SK-N-SH treated with all-trans-retinoic acid at 6 μM for 48 hours (cell line): ENCODE data around the gene TMEM139.

ENCODE experiments used
- ATAC-seq: fragments of 200-7000 bp; cut with Tn5 transposase; 3 replicates; pipeline ENCODE4 v1.9.1; 2020; ENCODE audit warnings: mild to moderate bottlenecking, moderate library complexity
- ARNTL ChIP-seq: fragments of 450-650 bp; formaldehyde crosslinking; IDR thresholded peaks from 2 replicates; pipeline ENCODE4 v1.5.0; 2020; ENCODE audit warnings: low read depth, mild to moderate bottlenecking, moderate library complexity, borderline replicate concordance
- BACH2 ChIP-seq: fragments of 250-450 bp; sonication (Bioruptor Pico); IDR thresholded peaks from 2 replicates; pipeline ENCODE4 v1.9.0; 2021; ENCODE audit warnings: mild to moderate bottlenecking, borderline replicate concordance
- CREB5 ChIP-seq: fragments of 250-450 bp; sonication (Bioruptor Pico); IDR thresholded peaks from 2 replicates; pipeline ENCODE4 v1.5.1; 2020; ENCODE audit warnings: low read depth, mild to moderate bottlenecking, moderate library complexity
- CSDC2 ChIP-seq: fragments of 250-450 bp; sonication (Bioruptor Pico); IDR thresholded peaks from 2 replicates; pipeline ENCODE4 v1.5.0; 2020; ENCODE audit warnings: mild to moderate bottlenecking, moderate library complexity
- CSRNP3 ChIP-seq: fragments of 250-450 bp; sonication (Bioruptor Pico); IDR thresholded peaks from 2 replicates; pipeline ENCODE4 v1.5.1; 2021; ENCODE audit warnings: mild to moderate bottlenecking, moderate library complexity
- GLIS3 ChIP-seq: fragments of 250-450 bp; sonication (Bioruptor Pico); IDR thresholded peaks from 2 replicates; pipeline ENCODE4 v1.5.0; 2020; ENCODE audit warnings: mild to moderate bottlenecking, moderate library complexity
- ISL1 ChIP-seq: fragments of 250-450 bp; sonication (Bioruptor Pico); IDR thresholded peaks from 2 replicates; pipeline ENCODE4 v2.1.2; 2022; ENCODE audit warnings: mild to moderate bottlenecking, moderate library complexity
- PATZ1 ChIP-seq: fragments of 250-450 bp; sonication (Bioruptor Pico); IDR thresholded peaks from 2 replicates; pipeline ENCODE4 v1.8.0; 2020; ENCODE audit warnings: mild to moderate bottlenecking, moderate library complexity, borderline replicate concordance
- PPARA ChIP-seq: fragments of 250-450 bp; sonication (Bioruptor Pico); IDR thresholded peaks from 2 replicates; pipeline ENCODE4 v1.5.0; 2020; ENCODE audit warnings: mild to moderate bottlenecking, borderline replicate concordance
- RARB ChIP-seq: fragments of 250-450 bp; sonication (Bioruptor Pico); IDR thresholded peaks from 2 replicates; pipeline ENCODE4 v1.8.0; 2021; ENCODE audit warnings: mild to moderate bottlenecking, moderate library complexity
- SNAI2 ChIP-seq: fragments of 250-450 bp; sonication (Bioruptor Pico); IDR thresholded peaks from 2 replicates; pipeline ENCODE4 v1.5.0; 2020; ENCODE audit warnings: mild to moderate bottlenecking, moderate library complexity
- TCF4 ChIP-seq: fragments of 250-450 bp; sonication (Bioruptor Pico); IDR thresholded peaks from 2 replicates; pipeline ENCODE4 v1.8.0; 2021; ENCODE audit warnings: mild to moderate bottlenecking, moderate library complexity, borderline replicate concordance
- TOX ChIP-seq: fragments of 250-450 bp; sonication (Bioruptor Pico); IDR thresholded peaks from 2 replicates; pipeline ENCODE4 v1.8.0; 2021; ENCODE audit warnings: mild to moderate bottlenecking, moderate library complexity, borderline replicate concordance
- TSHZ2 ChIP-seq: fragments of 250-450 bp; sonication (Bioruptor Pico); IDR thresholded peaks from 2 replicates; pipeline ENCODE4 v1.5.0; 2020; ENCODE audit warnings: mild to moderate bottlenecking, moderate library complexity
- ZC3H10 ChIP-seq: fragments of 250-450 bp; sonication (Bioruptor Pico); IDR thresholded peaks from 2 replicates; pipeline ENCODE4 v1.5.1; 2021; ENCODE audit warnings: mild to moderate bottlenecking, moderate library complexity
- ZFP3 ChIP-seq: fragments of 250-450 bp; sonication (Bioruptor Pico); IDR thresholded peaks from 2 replicates; pipeline ENCODE4 v1.5.0; 2020; ENCODE audit warnings: mild to moderate bottlenecking, moderate library complexity
- ZNF565 ChIP-seq: fragments of 450-650 bp; formaldehyde crosslinking; conservative IDR thresholded peaks from 2 replicates; pipeline ENCODE4 v1.5.0; 2020; ENCODE audit warnings: low read depth, mild to moderate bottlenecking, moderate library complexity
- ZNF70 ChIP-seq: fragments of 450-650 bp; formaldehyde crosslinking; IDR thresholded peaks from 2 replicates; pipeline ENCODE4 v1.5.0; 2020; ENCODE audit warnings: mild to moderate bottlenecking, moderate library complexity
- ZNF8 ChIP-seq: fragments of 450-650 bp; formaldehyde crosslinking; IDR thresholded peaks from 2 replicates; pipeline ENCODE4 v1.5.0; 2020; ENCODE audit warnings: mild to moderate bottlenecking, moderate library complexity

The TMEM139 gene

GRCh38 chr7:143295870-143296269 lies 11.1 kb downstream of the TMEM139 start (continued):
- TF ChIP-seq TSHZ2 (CRISPR knock-in tag), result no peak
- no peak for TF ChIP-seq GLIS3
- TF ChIP-seq TOX (CRISPR knock-in tag), result no peak
- TF ChIP-seq RARB (CRISPR knock-in tag), result no peak
- no peak for TF ChIP-seq ZC3H10
- TF ChIP-seq, all 23 proteins: peak for 0

- TF ChIP-seq TSHZ2 (CRISPR knock-in tag), result no peak
- ATAC-seq, result no peak
Observed at GRCh38 chr7:143296686-143297085, 11.9 kb downstream of the TMEM139 start.

- ATAC-seq, result no peak
Observed at GRCh38 chr7:143299346-143299745, 14.6 kb downstream of the TMEM139 start.

GRCh38 chr7:143299840-143300239 lies 15.1 kb downstream of the TMEM139 start:
- ATAC-seq, result peak; percentile 80
- TF ChIP-seq GLIS3 (no peak), ZNF8 (CRISPR knock-in tag) (no peak), CREB5 (CRISPR knock-in tag) (no peak), ZNF70 (CRISPR knock-in tag) (no peak), TCF4 (CRISPR knock-in tag) (no peak), ZFP3 (CRISPR knock-in tag) (no peak), RARB (CRISPR knock-in tag) (no peak), TOX (CRISPR knock-in tag) (no peak), PPARA (no peak), PATZ1 (CRISPR knock-in tag) (no peak), CSDC2 (CRISPR knock-in tag) (no peak), SNAI2 (CRISPR knock-in tag) (no peak), CSRNP3 (no peak), BACH2 (CRISPR knock-in tag) (no peak), ARNTL (no peak)

More at GRCh38 chr7:143299346-143299745, 14.6 kb downstream of the TMEM139 start:
- no peak for TF ChIP-seq ISL1 (CRISPR knock-in tag)
- no peak for TF ChIP-seq TOX (CRISPR knock-in tag)
- no peak for TF ChIP-seq ZC3H10
- TF ChIP-seq ZNF565, result no peak
- TF ChIP-seq ZNF8 (CRISPR knock-in tag), result no peak
- no peak for TF ChIP-seq RARB (CRISPR knock-in tag)
- no peak for TF ChIP-seq TSHZ2 (CRISPR knock-in tag)
- no peak for TF ChIP-seq BACH2 (CRISPR knock-in tag)
- TF ChIP-seq, all 23 proteins: peak for 0
